Fibroblast of skin of right biceps (primary cell): ENCODE measurements around the gene COMMD1.
"Not testable (repeated sequence)": the region's sequence is repeated elsewhere in the genome, so short reads cannot be mapped to it uniquely, and the experiment has no call there.

Experiments
- DNase-seq: peaks from one replicate; pipeline ENCODE4 v3.0.0-alpha.2; 2013

COMMD1 gene

GRCh38 chr2:62089658-62090057, 184.2 kb downstream of the COMMD1 start:
- no peak for DNase-seq

DNA sequence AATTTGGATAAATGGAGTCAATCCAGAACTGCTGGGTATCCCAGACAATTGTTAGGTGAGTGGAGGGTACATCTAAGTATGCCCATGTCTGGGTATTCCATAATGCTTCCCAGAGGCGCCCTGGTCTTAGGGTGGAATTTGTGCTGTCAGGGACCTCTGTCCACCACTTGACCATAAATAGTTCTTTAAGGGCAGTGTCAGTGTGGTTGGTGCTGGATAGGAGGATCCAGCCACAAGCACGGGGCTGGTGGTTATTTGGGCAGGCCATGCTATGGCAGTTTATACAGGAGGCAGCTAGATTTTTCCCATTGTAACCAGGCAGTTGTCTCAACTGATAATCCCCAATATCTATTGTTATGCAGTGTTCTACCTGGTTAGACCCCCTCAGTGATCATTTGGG, 186.0 kb downstream of the COMMD1 start:
- DNase-seq = no peak

GRCh38 chr2:62099050-62099449, 193.6 kb downstream of the COMMD1 start:
- DNase-seq = no peak

- no peak for DNase-seq
These were observed 194.2 kb downstream of the COMMD1 start for GRCh38 chr2:62099523-62100175.

DNA sequence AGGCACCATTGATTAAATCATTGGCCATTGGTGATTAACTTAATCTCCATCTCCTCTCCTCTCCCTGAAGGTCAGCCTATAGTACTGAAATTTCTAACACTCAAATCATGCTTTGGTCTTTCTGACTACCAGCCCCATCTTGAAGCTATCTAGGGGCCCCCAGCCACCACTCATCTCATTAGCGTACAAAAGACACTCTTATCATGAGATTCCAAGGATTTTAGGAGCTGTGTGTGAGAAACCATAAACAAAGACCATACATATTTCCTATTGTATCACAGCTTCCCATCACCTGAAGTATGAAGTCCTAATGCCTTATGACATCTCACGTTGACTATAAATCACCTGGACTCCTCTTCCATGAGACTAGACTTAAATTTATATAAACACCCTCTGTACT, 196.4 kb downstream of the COMMD1 start:
- DNase-seq = no peak

DNA sequence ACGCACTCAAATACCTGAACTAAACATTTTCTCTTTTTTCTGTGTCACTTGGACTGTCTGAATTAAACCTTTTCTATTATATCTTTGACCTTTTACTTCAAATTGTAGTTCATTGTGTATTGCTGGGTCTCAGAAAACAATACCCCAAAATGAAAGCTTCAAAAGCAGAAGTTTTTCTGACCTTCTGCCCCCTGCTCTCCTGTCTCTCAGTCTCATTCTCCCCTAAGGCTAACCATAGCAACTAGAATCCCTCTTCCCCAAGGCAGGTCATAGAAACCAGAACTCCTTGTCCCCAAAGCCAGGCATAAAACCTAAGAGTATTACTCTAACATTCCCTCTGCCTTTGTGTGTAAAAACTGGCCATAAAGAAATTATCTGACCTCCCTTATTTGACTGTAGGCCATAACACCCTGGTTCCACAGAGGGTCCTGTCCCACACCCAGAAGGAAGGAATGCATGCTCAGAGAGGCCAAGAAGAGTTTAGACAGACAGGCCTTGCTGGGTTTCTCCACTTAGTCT, 197.0 kb downstream of the COMMD1 start:
- DNase-seq = no peak

- no peak for DNase-seq
These were observed 204.1 kb downstream of the COMMD1 start for GRCh38 chr2:62109554-62109953.

GRCh38 chr2:62110415-62111025, 205.0 kb downstream of the COMMD1 start:
- DNase-seq = no peak

DNA sequence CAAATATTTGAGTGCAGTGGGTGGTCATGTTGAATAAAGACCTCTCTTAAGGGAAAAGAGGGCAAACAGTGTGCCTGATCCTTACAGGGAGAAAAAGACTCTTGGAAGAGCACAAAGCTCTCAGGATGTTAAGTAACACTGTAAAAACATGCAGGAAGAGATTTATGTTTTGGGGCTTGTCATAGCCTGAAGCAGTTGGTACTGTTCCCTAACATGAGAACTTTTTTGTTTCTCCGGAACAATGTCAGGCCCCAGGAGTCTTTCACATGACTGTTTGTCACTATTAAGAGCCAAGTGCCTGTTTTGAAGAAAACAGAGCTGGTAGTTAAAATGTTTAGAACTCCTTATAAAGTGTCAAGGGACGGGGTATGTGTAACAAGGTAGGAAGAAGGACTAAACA, 206.7 kb downstream of the COMMD1 start:
- no peak for DNase-seq

DNA sequence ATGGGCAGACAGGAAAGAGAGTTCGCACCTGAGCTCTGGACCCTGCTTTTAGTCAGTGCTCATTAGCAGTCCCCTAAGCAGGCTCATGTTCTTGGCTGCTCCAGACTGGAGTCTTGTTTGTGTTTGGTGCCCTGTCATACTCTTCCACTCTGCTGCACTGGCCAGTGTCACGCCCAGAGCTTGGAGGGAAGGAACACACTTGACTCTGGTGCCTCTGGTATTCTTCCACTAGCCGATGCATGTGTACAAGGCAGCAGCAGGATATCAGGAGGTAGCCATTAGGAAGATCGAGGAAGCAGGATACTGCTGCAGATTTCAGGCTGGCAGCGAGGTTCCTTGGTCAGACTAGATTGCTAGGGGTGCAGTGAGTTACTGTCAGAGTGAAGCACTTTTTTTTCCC, 209.1 kb downstream of the COMMD1 start:
- DNase-seq = no peak

GRCh38 chr2:62116983-62117382, 211.5 kb downstream of the COMMD1 start:
- no peak for DNase-seq

GRCh38 chr2:62118160-62118559, 212.7 kb downstream of the COMMD1 start:
- DNase-seq = no peak

- no peak for DNase-seq
These were observed 214.0 kb downstream of the COMMD1 start for GRCh38 chr2:62119311-62119974.

DNA sequence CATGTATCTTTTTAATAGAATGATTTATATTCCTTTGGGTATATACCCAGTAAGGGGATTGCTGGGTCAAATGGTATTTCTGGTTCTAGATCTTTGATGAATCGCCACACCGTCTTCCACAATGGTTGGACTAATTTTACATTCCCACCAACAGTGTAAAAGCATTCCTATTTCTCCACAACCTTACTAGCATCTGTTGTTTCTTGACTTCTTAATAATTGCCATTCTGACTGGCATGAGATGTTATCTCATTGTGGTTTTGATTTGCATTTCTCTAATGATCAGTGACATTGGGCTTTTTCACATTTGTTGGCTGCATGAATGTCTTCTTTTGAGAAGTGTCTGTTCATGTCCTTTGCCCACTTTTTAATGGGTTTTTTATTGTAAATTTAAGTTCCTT, 220.8 kb downstream of the COMMD1 start:
- DNase-seq = not testable (repeated sequence)

DNA sequence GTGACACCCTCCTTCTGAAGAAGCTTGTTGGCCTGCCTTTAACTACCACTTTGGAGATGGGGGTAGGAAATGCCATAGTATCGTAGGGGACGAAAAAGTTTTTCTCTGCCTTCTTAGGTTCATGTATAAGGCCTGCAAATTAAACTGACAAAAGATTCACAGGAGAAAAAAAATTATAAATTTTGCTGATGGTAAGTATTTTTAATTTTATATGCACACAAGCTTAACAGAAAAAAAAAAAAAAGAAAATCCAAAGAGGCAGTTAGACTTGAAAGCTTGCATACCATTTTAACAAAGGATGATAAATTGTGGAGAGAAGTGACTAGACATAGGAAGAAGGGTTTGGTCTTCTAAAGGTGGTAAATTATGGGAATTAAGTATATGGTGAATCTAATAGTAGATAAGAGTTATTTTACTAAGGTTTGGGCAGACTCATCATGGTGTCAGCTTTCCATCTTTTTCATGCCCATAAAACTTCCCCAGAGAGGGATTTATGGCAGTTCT, 227.9 kb downstream of the COMMD1 start:
- no peak for DNase-seq

DNA sequence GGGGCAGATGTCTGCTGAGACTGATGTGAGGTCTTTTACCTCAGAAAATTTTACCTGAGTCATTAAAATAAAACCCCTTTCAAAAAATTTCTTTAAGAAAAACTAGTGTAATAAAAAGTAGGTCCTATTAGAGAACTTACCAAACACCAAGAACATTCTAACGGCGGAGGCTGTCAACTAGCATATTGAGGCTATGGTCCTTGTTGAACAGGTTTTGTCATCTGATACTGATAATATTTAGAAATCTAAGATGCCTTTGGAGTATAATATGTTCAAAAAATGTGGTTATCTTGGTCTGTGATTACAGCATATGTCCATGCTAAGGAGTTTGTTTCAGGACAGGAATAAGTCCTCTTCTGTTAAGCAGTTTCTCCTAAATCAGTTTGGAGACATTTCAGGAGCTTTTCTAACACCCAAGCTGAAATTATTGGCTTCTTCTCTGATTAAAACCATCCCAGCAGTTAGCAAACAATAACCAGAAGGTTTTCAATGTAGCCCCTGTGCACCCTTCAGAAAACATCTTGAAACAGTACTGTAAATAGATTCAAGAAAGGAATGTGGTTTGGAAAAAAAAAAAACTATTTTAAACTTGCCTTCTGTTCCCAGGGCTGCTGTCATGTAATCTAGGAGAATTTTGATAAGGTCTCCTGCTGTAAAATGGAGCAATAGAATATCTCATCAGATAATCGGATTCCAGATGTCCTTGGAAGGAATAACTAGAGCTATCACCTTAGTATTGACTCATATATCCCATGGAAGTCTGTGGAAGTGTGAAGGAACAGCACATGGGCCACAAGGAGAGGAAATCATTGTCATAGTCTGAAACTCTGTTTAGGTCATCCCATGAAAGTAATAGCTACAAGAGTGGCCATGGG, 231.7 kb downstream of the COMMD1 start:
- no peak for DNase-seq

- DNase-seq = no peak
These were observed 235.1 kb downstream of the COMMD1 start for GRCh38 chr2:62140426-62141141.

- DNase-seq = no peak
These were observed 235.8 kb downstream of the COMMD1 start for GRCh38 chr2:62141142-62141740.

- DNase-seq = no peak
These were observed 236.6 kb downstream of the COMMD1 start for GRCh38 chr2:62142054-62142453.

DNA sequence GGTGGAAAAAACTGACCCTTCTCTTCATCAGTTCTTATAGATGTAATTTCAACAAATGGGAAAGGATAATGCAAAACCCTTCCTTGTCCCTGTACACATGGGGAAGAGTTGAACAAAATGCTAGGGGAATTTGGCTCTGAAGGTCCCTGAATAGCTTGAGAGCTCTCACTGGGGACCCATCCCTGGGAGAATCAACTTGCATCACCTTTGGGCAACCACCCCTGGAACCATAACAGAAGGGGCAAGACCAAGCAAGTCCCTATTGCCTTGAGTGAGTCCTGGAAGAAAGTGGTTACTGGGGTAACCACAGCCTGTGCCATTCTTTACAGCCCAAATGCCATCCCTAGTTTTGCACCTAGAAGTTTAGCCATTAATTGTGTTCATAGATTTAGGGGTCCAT, 238.2 kb downstream of the COMMD1 start:
- DNase-seq = no peak

DNA sequence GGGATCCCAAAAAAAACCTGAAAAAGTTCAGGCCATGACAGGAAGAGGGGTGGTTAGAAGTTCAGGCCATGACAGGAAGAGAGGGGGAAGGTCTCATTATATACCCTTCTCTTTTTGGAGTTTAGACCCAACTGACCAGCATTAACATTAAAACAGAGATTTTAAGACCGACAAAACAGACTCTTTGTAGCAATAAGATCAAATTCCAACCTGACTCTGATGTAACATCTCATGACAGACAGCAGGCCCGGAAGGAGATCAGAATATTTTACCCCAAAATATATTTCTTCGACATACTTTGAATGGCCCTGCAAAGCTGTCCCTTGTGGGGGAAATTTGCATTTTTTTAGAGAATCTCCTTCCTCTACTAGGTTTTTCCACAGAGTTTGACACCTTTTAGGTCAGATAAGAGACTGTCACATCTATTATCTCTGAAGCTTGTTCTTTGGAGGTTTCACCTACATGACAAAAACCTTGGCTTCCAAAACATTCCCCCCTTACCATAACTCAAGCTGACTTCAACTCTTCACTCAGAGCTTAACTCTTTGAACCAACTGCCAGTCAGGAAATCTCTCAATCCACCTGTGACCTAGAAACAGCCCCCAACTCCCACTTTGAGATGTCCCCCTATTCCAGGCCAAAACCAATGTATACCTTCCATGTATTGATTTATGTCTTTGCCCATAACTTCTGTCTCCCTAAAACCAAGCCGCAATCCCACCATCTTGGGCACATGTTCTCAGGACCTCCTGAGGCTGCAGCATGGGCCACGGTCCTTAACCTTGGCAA, 239.4 kb downstream of the COMMD1 start:
- DNase-seq = no peak
